A673 (cell line): ENCODE data around the gene EPHB2.

Source experiments
- EZH2 ChIP-seq: fragments of 200-600 bp; sonication (generic); IDR thresholded peaks from 2 replicates; pipeline ENCODE4 v1.6.1; 2017; ENCODE audit warnings: borderline replicate concordance, low read depth, mild to moderate bottlenecking, mixed read lengths, antibody characterized with exemption, low read length; ENCODE audit not compliant: poor library complexity, severe bottlenecking
- TF ChIP-seq, protein P1 (sequence below): fragments of 300-800, 200-600 bp; sonication (generic); conservative IDR thresholded peaks from 2 replicates; pipeline ENCODE4 v1.5.1; 2017; ENCODE audit warnings: low read depth, mild to moderate bottlenecking, antibody characterized with exemption, low read length, moderate library complexity, mixed read lengths

DNA sequence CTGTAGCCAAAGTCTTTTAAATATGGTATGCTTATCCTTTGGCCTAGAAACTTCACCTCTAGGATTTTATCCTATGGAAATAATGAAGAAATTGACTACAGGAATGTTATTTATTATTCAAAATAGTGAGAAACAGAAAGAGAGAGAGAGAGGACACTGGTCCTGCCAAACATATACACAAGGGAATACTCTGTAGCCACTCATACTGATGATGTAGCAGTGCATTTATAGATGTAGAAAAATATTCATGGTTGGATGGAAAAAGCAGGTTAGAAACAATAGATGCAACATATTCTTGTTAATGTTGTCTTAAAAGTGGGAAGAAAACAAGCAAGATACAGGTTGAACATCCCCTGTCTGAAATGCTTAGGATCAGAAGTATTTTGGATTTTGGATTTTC is 22.2 kb upstream of the EPHB2 start:
- TF ChIP-seq, protein P1, sequence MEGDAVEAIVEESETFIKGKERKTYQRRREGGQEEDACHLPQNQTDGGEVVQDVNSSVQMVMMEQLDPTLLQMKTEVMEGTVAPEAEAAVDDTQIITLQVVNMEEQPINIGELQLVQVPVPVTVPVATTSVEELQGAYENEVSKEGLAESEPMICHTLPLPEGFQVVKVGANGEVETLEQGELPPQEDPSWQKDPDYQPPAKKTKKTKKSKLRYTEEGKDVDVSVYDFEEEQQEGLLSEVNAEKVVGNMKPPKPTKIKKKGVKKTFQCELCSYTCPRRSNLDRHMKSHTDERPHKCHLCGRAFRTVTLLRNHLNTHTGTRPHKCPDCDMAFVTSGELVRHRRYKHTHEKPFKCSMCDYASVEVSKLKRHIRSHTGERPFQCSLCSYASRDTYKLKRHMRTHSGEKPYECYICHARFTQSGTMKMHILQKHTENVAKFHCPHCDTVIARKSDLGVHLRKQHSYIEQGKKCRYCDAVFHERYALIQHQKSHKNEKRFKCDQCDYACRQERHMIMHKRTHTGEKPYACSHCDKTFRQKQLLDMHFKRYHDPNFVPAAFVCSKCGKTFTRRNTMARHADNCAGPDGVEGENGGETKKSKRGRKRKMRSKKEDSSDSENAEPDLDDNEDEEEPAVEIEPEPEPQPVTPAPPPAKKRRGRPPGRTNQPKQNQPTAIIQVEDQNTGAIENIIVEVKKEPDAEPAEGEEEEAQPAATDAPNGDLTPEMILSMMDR: no peak
- no peak for TF ChIP-seq EZH2
